A673 (cell line): ENCODE data around the gene TBC1D5. TPM values are rescaled to one million over a fixed set of nuclear protein-coding genes. Genes with fewer than 3 reads are reported as not detected.

Experiments
- BruUV-seq: library from RNA; stranded (reverse); fragments of 400-500 nt; replicated peaks from 2 replicates; lab custom pipeline; 2021; lab: Mats Ljungman, UMichigan
- CTCF ChIA-PET: fragments of 300-600 bp; sonication (Branson Sonifier 250); formaldehyde crosslinking; loops from one replicate; lab custom pipeline; 2022; ENCODE audit warnings: antibody characterized with exemption; lab: Charles Lee
- POLR2A ChIA-PET: fragments of 300-600 bp; sonication (Branson Sonifier 250); formaldehyde crosslinking; loops from one replicate; lab custom pipeline; 2022; ENCODE audit warnings: antibody characterized with exemption; ENCODE audit not compliant: low non-redundant PET; lab: Charles Lee
- DNase-seq: peaks from one replicate; pipeline ENCODE4 v3.0.0-alpha.2; 2015; ENCODE audit warnings: low spot score
- H3K27ac ChIP-seq: fragments of 200-600 bp; sonication (generic); 2 replicates; pipeline ENCODE4 v1.5.1; 2016; ENCODE audit warnings: mixed run types, low read depth, mild to moderate bottlenecking, mixed read lengths, antibody characterized with exemption, low read length; ENCODE audit not compliant: poor library complexity, severe bottlenecking
- H3K27me3 ChIP-seq: fragments of 200-600 bp; sonication (generic); replicated peaks from 2 replicates; pipeline ENCODE4 v1.6.1; 2017; ENCODE audit warnings: mixed run types, low read depth, mild to moderate bottlenecking, mixed read lengths, antibody characterized with exemption, low read length; ENCODE audit not compliant: insufficient read depth, poor library complexity
- H3K36me3 ChIP-seq: fragments of 200-600 bp; sonication (generic); 2 replicates; pipeline ENCODE4 v1.6.1; 2016; ENCODE audit warnings: mixed run types, mild to moderate bottlenecking, mixed read lengths, antibody characterized with exemption, low read length; ENCODE audit not compliant: insufficient read depth, poor library complexity, severe bottlenecking
- H3K4me1 ChIP-seq: fragments of 200-600 bp; sonication (generic); 2 replicates; pipeline ENCODE4 v1.6.1; 2017; ENCODE audit warnings: mixed run types, mild to moderate bottlenecking, mixed read lengths, antibody characterized with exemption, low read length; ENCODE audit not compliant: insufficient read depth, poor library complexity, severe bottlenecking
- H3K4me3 ChIP-seq: fragments of 200-600 bp; sonication (generic); 2 replicates; pipeline ENCODE4 v1.5.1; 2016; ENCODE audit warnings: low read depth, mixed run types, mild to moderate bottlenecking, mixed read lengths, low read length; ENCODE audit not compliant: poor library complexity, severe bottlenecking
- H3K9me3 ChIP-seq: fragments of 200-600 bp; sonication (generic); 2 replicates; pipeline ENCODE4 v1.6.1; 2016; ENCODE audit warnings: mixed run types, low read depth, mild to moderate bottlenecking, mixed read lengths, antibody characterized with exemption, low read length; ENCODE audit not compliant: poor library complexity, severe bottlenecking
- CTCF ChIP-seq: fragments of 300-800, 200-600 bp; sonication (generic); conservative IDR thresholded peaks from 2 replicates; pipeline ENCODE4 v1.5.1; 2017; ENCODE audit warnings: low read depth, mild to moderate bottlenecking, antibody characterized with exemption, low read length, moderate library complexity, mixed read lengths
- EZH2 ChIP-seq: fragments of 200-600 bp; sonication (generic); IDR thresholded peaks from 2 replicates; pipeline ENCODE4 v1.6.1; 2017; ENCODE audit warnings: borderline replicate concordance, low read depth, mild to moderate bottlenecking, mixed read lengths, antibody characterized with exemption, low read length; ENCODE audit not compliant: poor library complexity, severe bottlenecking
- intact Hi-C: fragments of 100-400 bp; cut with micrococcal nuclease; formaldehyde crosslinking; loops from one replicate; pipeline ENCODE4 v1.10.0; 2022; ENCODE audit not compliant: unreplicated experiment
- total RNA-seq: library from RNA; stranded (reverse); gene quantifications from 2 replicates; pipeline ENCODE4 v1.2.3, GENCODE V29; 2021

The TBC1D5 gene
- total RNA-seq, 1 experiment from 2014 or later: 40.7 TPM

GRCh38 chr3:17733768-17734167 lies 8.7 kb downstream of the TBC1D5 start:
- no peak for DNase-seq
- intact Hi-C loops: no loop called here
- CTCF ChIA-PET: no interaction called here
- no peak for TF ChIP-seq EZH2
- no peak for TF ChIP-seq CTCF
- Histone ChIP-seq H3K4me1 (no peaks in the 10 kb centered on the region), H3K9me3 (peaks cover 7% of the 10 kb centered on the region), H3K27me3 (no peaks in the 10 kb centered on the region), H3K27ac (no peak overlapping the region), H3K36me3 (no peaks in the 10 kb centered on the region), H3K4me3 (no peak overlapping the region)
- POLR2A ChIA-PET: no interaction called here
- BruUV-seq: no TSS peak

- POLR2A ChIA-PET: no interaction called here
- Histone ChIP-seq H3K36me3 (no peaks in the 10 kb centered on the region), H3K4me1 (no peaks in the 10 kb centered on the region), H3K4me3 (no peak overlapping the region), H3K27ac (no peak overlapping the region), H3K9me3 (peaks cover 7% of the 10 kb centered on the region), H3K27me3 (no peaks in the 10 kb centered on the region)
- BruUV-seq: no TSS peak
- intact Hi-C loops: no loop called here
- TF ChIP-seq EZH2: no peak
- no peak for TF ChIP-seq CTCF
- no peak for DNase-seq
- CTCF ChIA-PET: no interaction called here
Observed at GRCh38 chr3:17733215-17733614, 9.2 kb downstream of the TBC1D5 start.

GRCh38 chr3:17730318-17730967 lies 12.0 kb downstream of the TBC1D5 start:
- peaks cover 6% of the 10 kb centered on the region for H3K36me3 ChIP-seq
- peaks cover 11% of the 10 kb centered on the region for H3K9me3 ChIP-seq
- no TSS peak for BruUV-seq
- no peak for TF ChIP-seq EZH2
- no peak for TF ChIP-seq CTCF
- no peak overlapping the region for H3K27ac ChIP-seq
- H3K4me1 ChIP-seq: no peaks in the 10 kb centered on the region
- POLR2A ChIA-PET: no interaction called here
- no peaks in the 10 kb centered on the region for H3K27me3 ChIP-seq
- CTCF ChIA-PET: no interaction called here
- no peak overlapping the region for H3K4me3 ChIP-seq
- peak; percentile 89 for DNase-seq
- intact Hi-C loops: no loop called here
